HCT116 (cell line): ENCODE measurements around the gene UNKL.

Experiments used
- TCF7L2 ChIP-seq: IDR thresholded peaks from 2 replicates; pipeline ENCODE4 v1.7.0; 2011; ENCODE audit warnings: borderline replicate concordance, inconsistent platforms; ENCODE audit not compliant: insufficient read depth, insufficient read length; ENCODE audit errors: extremely low read depth
- TF ChIP-seq, protein P1 (sequence below), 3 experiments: fragments of 200-600 bp in 1 of 3; sonication (generic) in 1 of 3; IDR thresholded peaks in 2 of 3; conservative IDR thresholded peaks in 1 of 3; 2 replicates each; pipeline ENCODE4 v1.5.1; 2012 to 2017; ENCODE audit warnings: low read depth in 2 of 3, low read length in 2 of 3, antibody characterized with exemption in 1 of 3, borderline replicate concordance in 1 of 3, control low read depth in 1 of 3, mild to moderate bottlenecking in 1 of 3, mixed read lengths in 1 of 3, mixed run types in 1 of 3, moderate library complexity in 1 of 3; ENCODE audit not compliant: insufficient read depth in 1 of 3

DNA sequence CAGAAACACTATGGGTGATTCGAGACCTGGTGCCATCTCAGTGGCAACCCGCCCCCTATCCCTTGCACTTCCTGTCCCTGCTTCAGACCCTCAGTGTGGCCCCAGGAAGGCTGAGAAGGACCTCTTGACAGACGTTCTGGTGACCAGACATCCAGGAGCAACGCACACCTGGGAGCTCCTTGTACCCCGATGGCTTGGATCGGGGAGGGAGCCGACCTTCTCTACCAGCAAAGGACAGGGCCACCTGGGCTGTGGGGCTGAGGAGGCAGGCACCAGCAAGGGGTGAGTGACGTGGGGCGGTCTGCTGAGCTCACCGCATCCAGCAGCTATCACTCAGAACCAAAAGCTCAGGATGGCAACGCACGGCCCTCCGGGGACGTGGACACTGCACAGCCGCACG lies 27.2 kb downstream of the UNKL start:
- TF ChIP-seq, protein P1, sequence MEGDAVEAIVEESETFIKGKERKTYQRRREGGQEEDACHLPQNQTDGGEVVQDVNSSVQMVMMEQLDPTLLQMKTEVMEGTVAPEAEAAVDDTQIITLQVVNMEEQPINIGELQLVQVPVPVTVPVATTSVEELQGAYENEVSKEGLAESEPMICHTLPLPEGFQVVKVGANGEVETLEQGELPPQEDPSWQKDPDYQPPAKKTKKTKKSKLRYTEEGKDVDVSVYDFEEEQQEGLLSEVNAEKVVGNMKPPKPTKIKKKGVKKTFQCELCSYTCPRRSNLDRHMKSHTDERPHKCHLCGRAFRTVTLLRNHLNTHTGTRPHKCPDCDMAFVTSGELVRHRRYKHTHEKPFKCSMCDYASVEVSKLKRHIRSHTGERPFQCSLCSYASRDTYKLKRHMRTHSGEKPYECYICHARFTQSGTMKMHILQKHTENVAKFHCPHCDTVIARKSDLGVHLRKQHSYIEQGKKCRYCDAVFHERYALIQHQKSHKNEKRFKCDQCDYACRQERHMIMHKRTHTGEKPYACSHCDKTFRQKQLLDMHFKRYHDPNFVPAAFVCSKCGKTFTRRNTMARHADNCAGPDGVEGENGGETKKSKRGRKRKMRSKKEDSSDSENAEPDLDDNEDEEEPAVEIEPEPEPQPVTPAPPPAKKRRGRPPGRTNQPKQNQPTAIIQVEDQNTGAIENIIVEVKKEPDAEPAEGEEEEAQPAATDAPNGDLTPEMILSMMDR (IDR thresholded peaks at IDR 0.05 in 2 of 3, conservative IDR thresholded peaks at IDR 0.05 in 1 of 3; ENCODE audit: borderline replicate concordance in 1 of 3, insufficient read depth in 1 of 3, low read depth in 2 of 3, low read length in 2 of 3), result no peak
- no peak for TF ChIP-seq TCF7L2
